Keratinocyte (primary cell): ENCODE measurements around the gene TCP1.

Source experiments
- EZH2 ChIP-seq: IDR thresholded peaks from one replicate; pipeline ENCODE4 v1.6.1; 2012; ENCODE audit warnings: inconsistent platforms, mild to moderate bottlenecking, low read length, moderate library complexity
- TF ChIP-seq, protein P1 (sequence below), 3 experiments: IDR thresholded peaks in 1 of 3; conservative IDR thresholded peaks in 1 of 3; optimal IDR thresholded peaks in 1 of 3; 2 replicates in 2 of 3; 3 replicates in 1 of 3; pipeline versions ENCODE3 to v1.5.1; 2011; ENCODE audit warnings: low read length in 3 of 3, mild to moderate bottlenecking in 3 of 3, moderate library complexity in 2 of 3, control low read depth in 1 of 3, inconsistent platforms in 1 of 3; ENCODE audit not compliant: insufficient read depth in 2 of 3; ENCODE audit errors: extremely low read depth in 1 of 3

- TF ChIP-seq, protein P1, sequence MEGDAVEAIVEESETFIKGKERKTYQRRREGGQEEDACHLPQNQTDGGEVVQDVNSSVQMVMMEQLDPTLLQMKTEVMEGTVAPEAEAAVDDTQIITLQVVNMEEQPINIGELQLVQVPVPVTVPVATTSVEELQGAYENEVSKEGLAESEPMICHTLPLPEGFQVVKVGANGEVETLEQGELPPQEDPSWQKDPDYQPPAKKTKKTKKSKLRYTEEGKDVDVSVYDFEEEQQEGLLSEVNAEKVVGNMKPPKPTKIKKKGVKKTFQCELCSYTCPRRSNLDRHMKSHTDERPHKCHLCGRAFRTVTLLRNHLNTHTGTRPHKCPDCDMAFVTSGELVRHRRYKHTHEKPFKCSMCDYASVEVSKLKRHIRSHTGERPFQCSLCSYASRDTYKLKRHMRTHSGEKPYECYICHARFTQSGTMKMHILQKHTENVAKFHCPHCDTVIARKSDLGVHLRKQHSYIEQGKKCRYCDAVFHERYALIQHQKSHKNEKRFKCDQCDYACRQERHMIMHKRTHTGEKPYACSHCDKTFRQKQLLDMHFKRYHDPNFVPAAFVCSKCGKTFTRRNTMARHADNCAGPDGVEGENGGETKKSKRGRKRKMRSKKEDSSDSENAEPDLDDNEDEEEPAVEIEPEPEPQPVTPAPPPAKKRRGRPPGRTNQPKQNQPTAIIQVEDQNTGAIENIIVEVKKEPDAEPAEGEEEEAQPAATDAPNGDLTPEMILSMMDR (optimal IDR thresholded peaks at IDR 0.05 in 1 of 3, IDR thresholded peaks at IDR 0.05 in 1 of 3, conservative IDR thresholded peaks at IDR 0.05 in 1 of 3; ENCODE audit: extremely low read depth in 1 of 3, insufficient read depth in 2 of 3, low read length in 3 of 3), result no peak
- no peak for TF ChIP-seq EZH2
Observed at GRCh38 chr6:159788753-159789376, 537 bp downstream of the TCP1 start.
